GM19455 (cell line): Measurements from ENCODE around the gene ZC3H14.
"Not testable (repeated sequence)": the region's sequence is repeated elsewhere in the genome, so short reads cannot be mapped to it uniquely, and the experiment has no call there.

Experiments used
- ATAC-seq: cut with Tn5 transposase; IDR thresholded peaks from one replicate; pipeline ENCODE4 v1.9.1; 2021; ENCODE audit not compliant: unreplicated experiment

Gene ZC3H14, protein sequence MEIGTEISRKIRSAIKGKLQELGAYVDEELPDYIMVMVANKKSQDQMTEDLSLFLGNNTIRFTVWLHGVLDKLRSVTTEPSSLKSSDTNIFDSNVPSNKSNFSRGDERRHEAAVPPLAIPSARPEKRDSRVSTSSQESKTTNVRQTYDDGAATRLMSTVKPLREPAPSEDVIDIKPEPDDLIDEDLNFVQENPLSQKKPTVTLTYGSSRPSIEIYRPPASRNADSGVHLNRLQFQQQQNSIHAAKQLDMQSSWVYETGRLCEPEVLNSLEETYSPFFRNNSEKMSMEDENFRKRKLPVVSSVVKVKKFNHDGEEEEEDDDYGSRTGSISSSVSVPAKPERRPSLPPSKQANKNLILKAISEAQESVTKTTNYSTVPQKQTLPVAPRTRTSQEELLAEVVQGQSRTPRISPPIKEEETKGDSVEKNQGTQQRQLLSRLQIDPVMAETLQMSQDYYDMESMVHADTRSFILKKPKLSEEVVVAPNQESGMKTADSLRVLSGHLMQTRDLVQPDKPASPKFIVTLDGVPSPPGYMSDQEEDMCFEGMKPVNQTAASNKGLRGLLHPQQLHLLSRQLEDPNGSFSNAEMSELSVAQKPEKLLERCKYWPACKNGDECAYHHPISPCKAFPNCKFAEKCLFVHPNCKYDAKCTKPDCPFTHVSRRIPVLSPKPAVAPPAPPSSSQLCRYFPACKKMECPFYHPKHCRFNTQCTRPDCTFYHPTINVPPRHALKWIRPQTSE

DNA sequence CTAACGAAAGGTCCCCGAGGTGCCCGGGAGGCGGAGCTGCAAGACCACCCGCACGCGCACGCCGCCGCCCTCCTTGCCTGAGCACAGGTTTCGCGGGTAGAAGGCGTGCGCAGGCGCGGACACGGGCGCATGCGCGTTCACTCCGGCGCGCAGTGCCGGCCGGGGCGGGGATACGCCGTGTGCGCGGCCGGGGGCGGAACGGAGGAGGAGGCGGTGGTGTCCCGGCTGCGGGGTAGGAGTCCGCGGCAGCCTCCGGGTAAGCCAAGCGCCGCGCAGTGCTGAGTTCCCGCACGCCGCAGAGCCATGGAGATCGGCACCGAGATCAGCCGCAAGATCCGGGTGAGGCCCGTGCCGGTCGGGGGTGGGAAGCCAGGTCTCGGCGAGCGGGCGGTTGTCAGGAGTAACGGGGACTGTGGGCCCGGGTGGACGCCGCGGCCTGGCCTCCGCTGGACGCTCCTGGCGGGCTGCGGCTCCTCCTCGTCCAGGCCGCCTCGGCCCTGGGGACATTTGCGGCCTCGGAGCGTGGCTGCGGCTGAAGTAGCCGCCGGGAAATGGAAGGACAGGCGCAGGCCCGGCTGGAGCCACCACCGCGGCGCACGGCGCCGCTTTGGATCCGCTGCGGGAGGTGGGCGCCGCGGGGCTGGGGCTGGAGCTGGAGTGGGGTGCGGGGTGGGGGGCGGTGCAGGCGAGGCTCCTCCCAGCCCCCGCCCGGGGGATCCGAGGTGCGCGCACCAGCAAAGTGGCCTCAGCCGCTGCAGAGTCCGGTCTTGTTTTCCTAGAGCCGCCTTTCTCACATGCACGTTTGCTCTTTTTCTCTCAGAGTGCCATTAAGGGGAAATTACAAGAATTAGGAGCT is at the start of gene ZC3H14:
ZC3H14 (plus strand) TSS at position 207 of the 856 bp plus-strand sequence; CDS start at position 304, 97 bp downstream.
- ATAC-seq = peak; percentile 94

DNA sequence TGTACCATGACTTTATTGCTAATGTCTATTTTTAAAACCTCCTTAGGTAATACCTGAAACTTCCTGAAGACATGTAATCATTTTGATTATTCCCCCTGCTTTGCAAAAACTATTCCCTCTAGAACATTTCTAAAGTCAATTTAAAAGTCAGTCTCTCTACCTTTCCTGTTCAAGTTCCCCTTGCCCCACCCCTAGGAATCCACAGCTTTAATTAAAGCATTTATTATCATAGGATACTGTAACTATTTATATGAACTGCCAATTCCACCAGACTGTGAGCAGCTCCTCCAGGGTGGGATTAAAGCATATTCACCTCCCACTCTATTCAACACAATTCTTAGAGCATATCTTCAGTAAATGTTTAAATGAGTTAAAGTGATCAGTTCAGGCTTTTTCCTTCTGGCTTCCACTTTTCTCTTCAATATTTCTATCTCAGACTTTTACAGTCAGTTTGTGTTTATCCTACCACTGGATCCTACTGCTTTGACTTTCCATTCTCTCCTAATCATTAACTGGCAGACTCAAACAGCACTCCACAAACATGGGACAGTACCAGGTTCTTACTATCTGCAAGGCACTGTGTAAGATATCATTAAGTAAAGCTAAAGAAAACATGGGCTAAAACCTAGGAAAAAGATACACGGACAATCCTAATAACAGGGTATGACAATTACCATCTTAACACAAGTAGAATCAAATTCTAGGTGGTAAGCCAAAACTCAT is 47.2 kb upstream of the ZC3H14 start:
- no peak for ATAC-seq

DNA sequence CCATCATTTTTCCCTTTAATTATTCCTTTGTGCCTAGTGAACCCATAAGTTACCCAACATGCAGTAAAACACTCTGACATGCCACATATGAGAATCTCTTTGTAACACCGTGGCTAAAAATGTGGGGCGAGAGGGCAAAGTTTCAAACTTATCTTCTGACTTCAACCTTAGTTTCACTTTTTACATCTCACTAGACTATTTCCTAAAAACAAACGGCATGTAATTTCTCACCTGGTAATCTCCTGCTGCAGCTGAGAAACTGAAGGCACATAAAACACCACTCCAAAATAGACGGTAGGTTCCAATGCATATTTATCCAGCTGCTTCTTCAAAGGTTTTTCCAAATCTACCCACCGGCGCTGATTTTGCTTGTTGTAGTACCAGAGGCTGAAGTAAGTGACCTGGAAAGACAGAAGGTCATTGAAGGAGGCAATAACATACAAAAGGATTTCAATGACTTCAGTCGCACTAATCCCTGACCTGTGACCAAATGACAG is 45.9 kb upstream of the ZC3H14 start:
- ATAC-seq = no peak

DNA sequence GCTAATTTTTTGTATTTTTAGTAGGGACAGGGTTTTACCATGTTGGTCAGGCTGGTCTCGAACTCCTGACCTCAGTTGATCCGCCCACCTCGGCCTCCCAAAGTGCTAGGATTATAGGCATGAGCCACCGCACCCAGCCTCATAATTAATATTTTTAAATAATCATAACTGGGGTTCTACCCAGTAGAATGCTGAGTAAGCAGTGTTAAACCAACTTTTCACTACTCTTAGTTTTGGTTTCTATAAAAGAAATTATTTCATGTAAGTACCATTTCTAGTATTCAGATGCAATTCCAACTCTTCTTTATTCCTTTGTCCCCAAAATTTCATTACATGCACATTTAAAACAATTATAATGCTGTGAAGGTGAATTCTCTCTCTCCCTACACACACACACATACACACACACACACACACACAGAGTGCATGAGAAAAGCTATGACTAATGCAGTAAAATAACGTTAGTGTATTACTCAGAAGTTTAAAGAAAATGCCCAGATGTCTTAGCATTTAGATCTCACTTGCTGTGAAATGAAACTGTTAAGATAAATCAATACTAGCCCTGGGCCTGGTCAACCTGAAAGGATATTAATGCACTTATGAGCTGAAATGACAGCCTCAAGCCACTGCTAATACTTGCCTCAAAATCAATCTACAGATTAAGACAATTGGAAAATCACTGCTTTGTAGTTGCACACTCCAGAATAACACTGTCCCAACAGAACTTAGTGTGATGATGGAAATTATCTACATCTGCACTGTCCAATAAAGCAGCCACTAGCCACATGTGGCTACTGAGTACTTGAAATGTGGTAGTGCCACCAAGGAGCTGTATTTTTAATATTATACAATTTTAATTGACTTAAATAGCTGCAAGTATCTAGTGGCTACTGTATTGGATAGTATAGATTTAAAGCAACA is 44.0 kb upstream of the ZC3H14 start:
- ATAC-seq = no peak

DNA sequence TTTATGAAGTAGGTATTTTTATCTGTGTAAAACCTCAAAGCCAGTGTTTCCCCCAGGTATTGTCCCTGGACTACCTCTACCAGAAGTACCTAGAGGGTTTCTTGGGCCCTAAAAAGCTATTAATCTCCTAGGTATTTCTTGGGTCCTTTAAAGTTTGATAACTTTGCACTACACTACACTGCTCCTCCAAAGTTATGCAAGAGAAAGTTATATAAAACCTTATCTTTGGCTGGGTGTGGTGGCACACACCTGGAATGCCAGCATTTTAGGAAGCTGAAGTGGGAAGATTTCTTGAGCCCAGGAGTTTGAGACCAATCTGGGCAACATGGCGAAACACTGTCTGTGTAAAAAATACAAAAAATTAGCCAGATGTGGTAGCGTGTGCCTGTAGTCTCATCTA is 42.9 kb upstream of the ZC3H14 start:
- no peak for ATAC-seq

DNA sequence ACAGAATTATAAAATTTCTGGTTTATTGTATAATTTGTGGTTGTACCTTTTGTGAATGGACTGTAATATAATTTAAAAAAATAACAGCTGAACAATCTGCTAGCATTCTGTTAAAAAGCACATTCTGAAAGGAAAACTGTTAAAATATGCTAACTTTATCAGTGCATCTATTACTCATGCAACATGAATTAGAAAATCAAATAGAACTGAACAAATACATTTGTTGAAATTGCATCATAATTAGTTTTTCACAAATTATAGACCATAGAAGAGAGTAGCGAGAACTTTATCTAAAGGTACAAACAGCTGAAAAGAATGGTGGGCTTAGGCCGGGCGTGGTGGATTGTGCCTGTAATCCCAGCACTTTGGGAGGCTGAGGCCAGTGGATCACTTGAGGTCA is 41.0 kb upstream of the ZC3H14 start:
- ATAC-seq = no peak

DNA sequence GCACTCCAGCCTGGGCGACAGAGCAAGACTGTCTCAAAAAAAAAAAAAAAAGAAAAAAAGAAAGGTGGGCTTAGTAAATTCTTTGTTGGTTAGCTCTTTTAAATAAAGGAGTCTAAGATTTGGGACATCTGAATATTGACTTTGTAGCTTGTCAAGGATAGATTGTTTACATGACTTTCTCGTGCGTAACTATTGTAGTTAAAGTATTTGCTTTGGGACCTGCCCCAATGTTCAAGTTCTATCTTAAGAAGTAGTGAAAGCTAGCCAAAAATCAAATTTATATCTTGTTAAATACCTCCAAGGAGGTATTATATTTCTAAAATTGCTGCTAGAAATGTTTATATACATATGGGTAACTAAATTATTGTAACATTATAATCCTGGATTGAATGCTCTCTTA is 40.4 kb upstream of the ZC3H14 start:
- ATAC-seq = no peak

DNA sequence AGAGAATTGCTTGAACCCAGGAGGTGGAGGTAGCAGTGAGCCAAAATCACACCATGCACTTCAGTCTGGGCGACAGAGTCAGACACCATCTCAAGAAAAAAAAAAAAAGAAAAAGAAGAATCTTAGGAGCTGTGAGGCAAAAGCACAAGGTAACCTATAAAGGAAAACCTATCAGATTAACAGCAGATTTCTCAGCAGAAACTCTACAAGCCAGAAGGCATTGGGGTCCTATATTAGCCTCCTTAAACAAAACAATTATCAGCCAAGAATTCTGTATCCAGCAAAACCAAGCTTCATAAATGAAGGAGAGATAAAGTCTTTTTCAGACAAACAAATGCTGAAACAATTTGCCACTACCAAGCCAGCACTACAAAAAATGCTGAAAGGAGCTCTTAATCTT is 32.9 kb upstream of the ZC3H14 start:
- ATAC-seq = not testable (repeated sequence)

DNA sequence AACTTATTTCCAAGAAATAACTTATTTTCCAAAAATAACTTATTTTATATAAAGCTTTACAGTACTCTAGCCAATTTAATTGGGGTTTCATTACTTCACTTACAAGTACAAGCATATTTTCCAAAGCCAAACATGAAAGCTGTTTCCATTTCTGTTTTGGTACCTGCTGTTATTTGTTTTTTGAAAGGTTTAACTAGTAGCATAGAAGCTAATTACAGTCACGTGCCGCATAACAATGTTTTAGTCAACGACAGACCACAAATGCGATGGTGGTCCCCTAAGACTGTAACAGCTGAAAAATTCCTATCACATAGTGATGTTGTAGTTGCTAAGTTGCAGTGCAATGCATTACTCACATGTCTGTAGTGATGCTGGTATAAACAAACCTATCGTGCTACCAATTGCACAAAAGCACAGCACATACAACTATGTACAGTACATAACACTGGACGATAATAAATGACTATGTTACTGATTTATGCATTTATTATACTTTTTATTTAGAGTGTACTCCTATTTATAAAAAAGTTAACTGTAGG is 29.7 kb upstream of the ZC3H14 start:
- ATAC-seq = no peak

DNA sequence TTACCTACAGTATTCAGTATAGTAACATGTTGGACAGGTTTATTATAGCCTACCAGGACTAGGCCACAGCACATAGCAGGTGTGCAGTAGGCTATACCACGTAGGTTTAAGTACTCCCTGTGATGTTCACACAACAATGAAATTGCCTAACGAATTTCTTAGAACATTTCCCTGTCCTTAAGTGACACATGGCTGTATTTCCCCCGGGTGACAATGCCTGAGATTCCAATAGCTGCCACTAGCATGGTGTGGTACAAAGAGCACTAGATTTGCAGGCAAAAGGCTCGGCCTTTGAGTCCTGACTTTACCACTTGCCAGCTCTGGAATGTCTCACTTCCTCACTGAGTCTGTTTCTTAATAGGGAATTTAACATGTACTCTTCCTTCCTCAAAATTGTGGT is 27.7 kb upstream of the ZC3H14 start:
- ATAC-seq = no peak

DNA sequence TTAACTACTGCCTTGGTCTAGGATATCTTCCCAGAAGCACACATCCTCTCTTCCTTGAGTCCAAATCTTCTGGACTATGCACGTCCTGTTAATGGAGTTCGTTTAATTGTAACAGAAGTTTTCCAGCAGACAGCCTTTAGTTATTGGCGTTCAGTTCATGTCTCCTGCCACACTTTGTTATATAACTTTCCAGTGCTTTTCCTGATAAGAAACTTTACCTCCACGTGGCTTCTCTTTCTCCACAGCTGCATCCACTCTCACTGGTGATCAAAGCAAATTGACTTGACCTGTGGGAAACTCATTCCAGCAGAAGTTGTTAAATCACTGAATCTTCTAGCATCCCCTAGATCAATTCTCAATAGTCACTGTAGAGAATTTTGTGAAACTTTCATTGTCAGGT is 27.0 kb upstream of the ZC3H14 start:
- ATAC-seq = no peak

DNA sequence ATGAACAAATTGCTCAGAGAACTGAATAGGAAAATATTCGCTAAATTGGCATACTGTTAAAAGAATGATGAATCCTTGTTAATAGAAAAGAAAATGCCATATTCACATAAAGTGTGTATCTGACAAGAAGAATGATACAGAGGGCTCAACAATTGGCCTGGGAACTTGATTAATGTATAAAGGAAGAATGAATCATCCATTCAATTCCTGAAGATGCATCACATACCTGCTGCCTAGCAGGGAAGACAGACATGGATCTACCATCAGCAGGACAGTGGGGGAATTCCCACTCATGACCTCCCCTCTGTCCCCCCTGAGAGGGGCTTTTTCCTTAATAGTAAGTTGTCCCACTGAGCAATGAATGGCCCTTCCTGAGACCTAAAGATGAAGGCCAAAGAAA is 21.5 kb upstream of the ZC3H14 start:
- no peak for ATAC-seq

DNA sequence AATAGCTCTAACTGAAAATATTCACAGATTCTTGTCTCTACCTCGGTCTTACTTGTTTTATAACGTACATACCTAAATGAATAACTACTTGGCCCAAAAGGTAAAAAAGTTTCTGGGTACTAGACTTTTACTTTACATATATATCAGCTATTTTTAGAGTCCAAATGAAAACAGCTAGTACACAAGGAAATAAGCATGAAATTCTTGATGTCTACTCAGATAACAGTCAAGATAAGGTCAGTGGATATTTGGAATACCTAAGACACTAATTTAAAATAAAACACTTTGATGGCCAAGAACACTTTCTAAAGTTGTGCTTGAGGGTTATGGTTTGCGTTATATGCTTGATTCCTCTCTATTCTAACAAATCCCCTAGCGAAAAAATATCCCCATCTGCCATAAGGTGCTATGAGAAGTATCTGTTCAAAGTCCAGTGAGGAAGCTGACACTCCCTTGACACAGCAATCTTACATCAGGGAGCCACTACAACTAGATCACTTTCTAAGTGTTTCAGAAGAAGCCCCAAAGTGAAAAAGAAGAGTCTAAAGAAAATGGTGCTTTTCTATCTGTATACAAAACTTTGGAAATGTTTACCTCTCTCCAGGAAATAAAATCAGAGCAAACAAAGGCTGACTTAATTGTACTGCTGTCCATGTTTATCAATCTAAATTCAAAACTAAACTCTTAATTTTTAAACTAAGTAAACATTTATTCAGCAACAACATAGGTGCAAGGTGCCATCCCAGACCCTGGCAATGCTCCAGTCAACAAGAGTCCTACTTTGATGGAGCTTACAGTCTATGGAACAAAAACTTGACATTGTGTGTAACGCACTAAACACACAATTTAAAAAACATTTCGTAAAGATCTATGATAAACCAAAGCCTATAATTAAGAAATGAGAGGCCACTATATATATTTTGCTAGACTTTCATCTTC is 19.7 kb upstream of the ZC3H14 start:
- ATAC-seq = no peak

DNA sequence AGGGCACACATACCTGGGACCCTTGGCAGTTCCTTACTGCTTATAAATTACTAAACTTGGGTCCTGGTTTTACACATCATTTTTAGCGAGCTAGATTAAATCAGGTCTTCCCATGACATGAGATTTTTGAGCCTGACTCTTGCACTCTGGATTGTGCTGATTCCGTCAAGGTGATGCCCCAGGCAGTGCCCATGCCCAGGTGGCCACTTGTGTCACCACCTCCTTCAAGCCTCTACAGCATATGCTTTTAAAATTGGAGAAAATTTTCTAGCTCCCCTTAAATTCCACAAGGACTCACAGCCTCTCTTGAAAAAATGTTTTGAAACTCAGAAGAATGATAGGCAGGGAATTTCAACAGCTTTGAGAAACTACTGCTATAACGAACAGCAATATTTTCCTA is 17.6 kb upstream of the ZC3H14 start:
- ATAC-seq = no peak

DNA sequence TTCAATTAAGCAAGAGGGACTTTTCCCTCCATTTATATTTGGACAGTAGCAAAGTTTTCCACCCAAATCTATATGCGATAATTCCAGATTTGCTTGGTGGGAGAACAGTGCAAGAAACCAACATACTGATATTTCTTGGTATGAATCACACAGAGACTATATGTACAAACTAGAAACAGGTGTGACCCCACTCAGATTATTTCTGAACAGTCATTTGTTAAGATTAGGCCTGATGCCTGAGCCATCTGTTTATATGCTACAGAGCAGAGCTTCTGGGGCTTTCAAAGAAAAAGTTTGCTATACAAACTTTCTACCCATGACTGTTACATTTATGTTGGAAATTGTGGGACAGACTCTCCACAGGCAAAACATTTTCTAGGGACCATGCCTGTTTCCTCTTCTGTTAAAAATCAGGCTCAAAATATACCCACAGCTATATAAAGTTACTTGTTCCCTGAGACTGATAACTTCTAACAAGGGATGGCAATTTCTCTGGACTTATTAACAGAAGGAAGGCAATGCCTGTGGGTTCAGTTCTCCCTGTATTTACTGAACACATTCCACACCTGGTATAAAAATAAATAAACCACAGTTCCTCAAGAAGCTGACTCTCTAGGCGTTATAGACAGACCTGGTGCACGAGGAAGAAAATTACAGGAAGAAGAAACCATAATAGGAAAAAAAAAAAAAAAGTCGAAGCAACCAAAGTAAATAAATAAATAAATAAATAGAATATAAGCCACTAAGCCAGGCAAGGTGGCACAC is 16.0 kb upstream of the ZC3H14 start:
- ATAC-seq = no peak

DNA sequence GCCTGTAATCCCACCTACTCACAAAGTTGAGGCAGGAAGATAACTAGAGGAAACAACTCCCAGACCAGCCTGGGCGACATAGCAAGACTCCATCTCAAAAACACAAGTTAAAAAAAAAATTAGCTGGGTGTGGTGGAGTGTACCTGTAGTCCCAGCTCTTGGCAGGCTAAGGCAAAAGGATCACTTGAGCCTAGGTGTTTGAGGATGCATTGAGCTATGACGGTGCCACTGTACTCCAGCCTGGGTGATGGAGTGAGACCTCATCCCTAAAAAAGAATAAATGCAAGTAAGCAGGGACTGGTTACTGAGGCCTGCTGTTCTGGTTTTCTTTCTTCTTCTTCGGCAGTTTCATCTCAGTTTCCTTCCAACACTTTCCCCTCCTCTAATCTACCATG is 15.5 kb upstream of the ZC3H14 start:
- no peak for ATAC-seq

DNA sequence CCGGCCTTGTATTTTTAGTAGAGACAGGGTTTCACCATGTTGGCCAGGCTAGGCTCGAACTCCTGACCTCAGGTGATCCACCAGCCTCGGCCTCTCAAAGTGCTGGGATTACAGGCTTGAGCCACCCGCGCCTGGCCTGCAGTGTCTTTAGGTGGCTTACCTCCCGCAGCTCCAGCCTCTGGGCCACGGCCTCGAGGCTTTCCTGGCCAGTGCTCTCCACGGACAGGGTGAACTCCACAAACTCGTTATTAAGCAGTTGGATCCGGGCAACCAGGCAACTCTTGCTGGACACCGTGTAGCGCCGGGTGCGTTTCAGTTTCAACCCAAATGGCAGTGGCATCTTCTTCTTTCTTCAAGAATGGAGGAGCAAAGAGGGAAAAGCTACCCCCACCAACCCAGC is 12.8 kb upstream of the ZC3H14 start:
- ATAC-seq = no peak
